Measurements from ENCODE around the gene LRRTM3.

LRRTM3 gene

DNA sequence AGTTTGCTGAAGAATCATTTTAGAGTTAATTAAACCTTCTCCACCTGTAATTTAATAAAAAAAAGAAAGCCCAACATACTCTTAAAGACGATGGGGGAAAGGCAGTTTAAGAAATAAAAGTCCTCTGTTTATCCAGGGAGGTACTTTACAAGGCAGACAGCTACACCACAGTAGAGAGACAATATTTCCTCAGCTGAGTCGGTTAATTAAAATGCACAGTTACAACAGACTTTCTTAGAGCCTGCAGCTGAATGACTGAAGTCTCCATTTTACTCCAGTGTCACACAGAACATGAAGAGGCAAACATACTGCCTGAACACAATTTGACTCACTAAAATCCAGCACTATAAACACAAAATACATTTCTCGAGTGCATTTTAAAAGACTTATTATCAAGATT is 15.1 kb downstream of the LRRTM3 start:
- no peak for DNase-seq

DNA sequence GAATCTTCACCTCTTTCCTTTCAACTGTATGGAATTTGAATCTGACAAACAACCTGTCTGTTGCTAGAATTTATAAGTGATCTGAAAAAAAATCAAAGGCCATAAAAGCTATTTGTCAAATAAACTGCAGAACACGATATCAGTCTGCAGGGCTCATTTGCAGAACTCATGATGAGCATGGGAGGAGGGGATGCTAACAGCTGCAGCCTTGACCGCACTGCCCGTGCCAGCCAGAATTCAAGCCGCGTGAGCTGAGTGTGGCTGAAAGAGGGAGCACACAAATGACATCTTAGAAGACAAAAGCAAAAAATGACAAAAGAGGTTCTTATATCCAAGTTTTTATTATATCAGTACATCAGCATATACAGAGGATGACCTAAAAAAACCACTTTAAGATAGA is 15.7 kb downstream of the LRRTM3 start:
- no peak for DNase-seq

DNA sequence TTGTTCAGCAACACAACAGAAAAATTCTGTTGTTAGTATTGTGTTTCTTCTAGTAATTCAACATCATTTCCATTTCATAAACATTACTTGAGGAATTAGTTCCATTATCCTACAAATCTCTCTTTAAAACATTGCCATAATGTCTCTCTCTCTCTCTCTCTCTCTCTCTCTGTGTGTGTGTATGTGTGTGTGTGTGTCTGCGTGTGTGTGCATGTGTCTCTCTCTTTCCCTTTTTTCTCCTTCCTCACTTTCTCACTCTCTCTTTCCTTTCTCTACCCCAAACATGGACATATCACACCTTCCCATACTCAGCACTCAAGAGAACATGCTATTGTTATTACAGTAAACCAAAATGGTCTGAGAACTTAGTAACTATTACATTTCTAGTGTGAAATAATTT is 16.6 kb downstream of the LRRTM3 start:
- DNase-seq, result no peak

GRCh38 chr10:66943590-66943989 is 17.8 kb downstream of the LRRTM3 start:
- no peak for DNase-seq

DNA sequence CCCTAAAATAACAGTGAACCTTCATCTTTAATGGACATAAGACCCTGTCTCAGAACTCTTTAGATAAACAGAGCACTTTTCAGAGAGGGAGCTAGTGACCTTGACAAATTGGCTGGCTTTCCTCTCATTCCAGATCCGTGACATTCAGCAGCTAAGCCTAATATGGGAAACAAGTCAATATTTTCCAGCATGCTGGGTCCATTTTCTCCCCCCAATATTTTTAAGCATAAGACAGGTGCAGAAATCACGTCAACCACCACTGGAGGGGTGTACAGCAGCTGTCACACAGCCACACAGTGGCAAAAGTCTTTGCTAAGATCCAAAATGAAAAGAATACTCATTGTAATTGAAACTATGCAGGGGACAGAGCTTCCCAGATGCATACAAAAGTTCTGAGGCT is 26.1 kb downstream of the LRRTM3 start:
- DNase-seq, result no peak

- no peak for DNase-seq
Measured at GRCh38 chr10:66958466-66958865, 32.6 kb downstream of the LRRTM3 start.

GRCh38 chr10:66964946-66965345 is 39.1 kb downstream of the LRRTM3 start:
- DNase-seq, result no peak

- no peak for DNase-seq
Measured at GRCh38 chr10:66980246-66980815, 54.5 kb downstream of the LRRTM3 start.

- DNase-seq, result no peak
Measured at GRCh38 chr10:66981361-66982052, 55.7 kb downstream of the LRRTM3 start.

DNA sequence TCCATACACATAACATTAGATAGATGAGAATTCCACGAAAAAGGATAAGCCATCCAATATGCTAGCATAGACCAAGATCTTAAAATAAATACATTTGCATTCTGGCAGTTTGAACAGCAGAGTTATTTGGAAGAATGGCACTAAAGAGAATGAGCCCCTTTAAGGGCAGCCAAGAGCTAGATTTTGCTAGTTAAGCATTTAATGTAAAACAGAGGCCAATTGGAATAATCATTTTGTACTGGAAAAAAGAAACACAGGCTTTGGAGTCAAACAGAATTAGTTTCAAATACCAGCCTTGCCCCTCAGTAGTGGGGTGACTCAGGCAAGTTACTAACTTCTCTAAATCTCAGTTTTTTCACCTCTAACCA is 56.2 kb downstream of the LRRTM3 start:
- no peak for DNase-seq

- peak in 1 of 2 experiments; percentile 5 for DNase-seq
Measured at GRCh38 chr10:66982792-66983474, 57.1 kb downstream of the LRRTM3 start.

- DNase-seq, result peak in 1 of 2 experiments; percentile 13
Measured at GRCh38 chr10:66983475-66983818, 57.6 kb downstream of the LRRTM3 start.

GRCh38 chr10:66990143-66990830 is 64.5 kb downstream of the LRRTM3 start:
- no peak for DNase-seq

GRCh38 chr10:66996996-66997395 is 71.2 kb downstream of the LRRTM3 start:
- DNase-seq, result no peak

DNA sequence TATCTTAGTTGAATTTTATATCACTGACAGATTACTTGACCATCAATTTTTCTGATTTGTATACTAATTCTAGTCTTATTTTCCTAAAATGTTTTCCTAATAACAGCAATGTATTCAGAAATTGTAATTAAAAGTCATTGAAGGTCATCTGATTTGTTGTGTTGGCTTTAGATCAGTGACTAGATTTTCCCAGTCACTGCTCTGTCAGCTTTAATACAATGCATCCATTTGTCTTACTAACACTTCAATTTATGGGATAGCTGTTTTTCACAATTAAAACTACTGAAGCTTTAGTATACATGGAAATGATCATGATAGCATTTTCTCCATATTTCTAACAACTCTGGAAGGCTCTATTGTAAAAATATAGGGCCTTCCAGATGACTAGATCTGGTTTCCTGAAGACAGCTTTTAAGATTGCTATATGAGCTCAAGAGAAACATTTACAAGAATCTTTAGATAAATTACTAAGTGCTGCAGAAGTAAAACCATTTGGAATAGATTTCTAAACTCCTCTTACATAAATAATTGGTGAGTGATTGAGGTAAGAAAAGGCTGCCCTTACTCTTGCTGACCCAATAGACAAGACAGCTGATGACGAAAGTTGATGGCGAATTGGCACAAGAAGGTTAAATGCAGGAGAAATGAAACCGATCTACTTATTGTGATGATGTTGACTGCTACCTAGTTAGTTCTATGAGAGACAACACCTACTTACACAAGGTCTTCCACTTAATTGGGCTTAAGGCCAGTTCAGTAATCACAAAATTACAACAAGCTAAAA is 74.1 kb downstream of the LRRTM3 start:
- no peak for DNase-seq

GRCh38 chr10:67004690-67005089 is 78.9 kb downstream of the LRRTM3 start:
- no peak for DNase-seq

DNA sequence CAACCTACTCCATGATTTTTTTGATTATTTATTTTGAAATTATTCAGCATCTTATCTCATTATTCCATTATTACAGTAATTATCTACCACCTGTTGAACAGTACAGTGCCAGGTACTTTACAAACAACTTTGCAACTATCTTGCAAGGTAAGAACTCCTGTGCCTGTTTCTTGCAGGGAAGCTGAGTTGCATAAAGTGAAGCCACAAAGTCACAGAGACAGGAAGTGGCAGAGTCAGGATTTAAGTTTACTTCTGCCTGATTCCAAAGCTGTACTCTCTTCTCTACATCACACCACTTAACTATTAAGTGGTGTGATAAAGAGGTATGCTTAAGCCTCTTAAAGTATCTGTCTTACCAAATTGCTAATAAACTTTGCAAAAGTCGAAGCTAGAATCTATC is 80.1 kb downstream of the LRRTM3 start:
- no peak for DNase-seq

- DNase-seq, result no peak
Measured at GRCh38 chr10:67011480-67011879, 85.6 kb downstream of the LRRTM3 start.

- DNase-seq, result no peak
Measured at GRCh38 chr10:67011981-67012380, 86.1 kb downstream of the LRRTM3 start.

- no peak for DNase-seq
Measured at GRCh38 chr10:67015225-67015624, 89.4 kb downstream of the LRRTM3 start.

DNA sequence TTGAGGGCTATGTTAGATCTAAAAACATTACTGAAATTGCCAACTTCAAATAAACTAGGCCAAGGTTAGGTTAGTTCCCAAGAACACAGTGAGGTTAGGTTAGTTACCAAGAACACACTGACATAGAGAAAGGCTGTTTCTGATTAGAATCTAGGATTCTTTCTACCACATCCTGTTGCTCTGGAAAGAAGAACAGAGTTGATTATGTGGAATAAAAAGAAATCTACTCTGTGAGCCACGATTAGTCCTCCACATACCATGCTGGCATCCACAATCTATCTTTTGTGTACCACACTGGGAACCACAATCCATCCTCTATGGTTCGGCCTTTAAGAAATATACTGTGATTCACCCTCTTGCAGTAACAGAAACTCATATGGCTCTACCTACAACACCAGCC is 91.4 kb downstream of the LRRTM3 start:
- DNase-seq, result no peak

DNA sequence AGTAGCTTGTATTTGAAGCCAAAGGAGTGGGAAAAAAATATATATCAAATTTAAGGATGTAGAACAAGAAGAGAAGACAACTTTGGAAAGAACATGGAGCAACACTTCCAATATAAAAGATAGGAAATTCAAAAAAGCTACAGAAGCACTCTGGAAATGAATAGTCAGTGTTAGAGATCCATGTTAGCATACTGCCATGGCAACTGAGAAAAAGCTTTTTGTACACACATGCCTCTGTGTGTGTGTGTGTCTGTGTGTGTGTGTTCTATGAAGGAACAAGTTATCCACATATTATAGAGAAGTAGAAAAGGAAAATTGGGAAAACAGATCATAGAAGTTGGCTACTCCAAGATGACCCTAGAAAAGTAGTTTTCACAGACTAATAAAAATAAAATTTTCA is 96.3 kb downstream of the LRRTM3 start:
- no peak for DNase-seq

DNA sequence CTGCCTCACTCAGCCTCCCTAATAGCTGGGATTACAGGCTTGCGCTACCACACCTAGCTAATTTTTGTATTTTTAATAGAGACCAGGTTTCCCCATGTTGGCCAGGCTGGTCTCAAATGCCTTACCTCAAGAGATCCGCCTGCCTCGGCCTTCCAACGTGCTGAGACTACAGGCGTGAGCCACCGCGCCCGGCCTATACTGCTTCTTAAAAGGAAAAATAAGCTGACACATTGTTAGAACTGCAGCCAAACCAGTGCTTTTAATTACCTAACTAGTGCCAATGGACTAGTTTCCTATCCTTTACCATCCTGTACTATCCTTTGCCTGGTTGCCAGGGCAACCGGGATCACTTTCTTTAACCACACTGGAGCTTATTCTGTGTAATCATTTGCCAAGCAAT is 108.0 kb downstream of the LRRTM3 start:
- DNase-seq, result peak in 1 of 2 experiments; percentile 12

Data from NCI-H2081 (cell line).